Fibroblast of mammary gland (primary cell): ENCODE results near the gene ADAMTS4.
A peak's percentile ranks its signal among the peaks of the same experiment; 100 is the strongest.

ENCODE experiments used
- DNase-seq: peaks from one replicate; pipeline ENCODE4 v3.0.0-alpha.2; 2010; ENCODE audit warnings: low read depth
- H3K4me3 ChIP-seq: 2 replicates; pipeline ENCODE4 v1.5.1; 2011; ENCODE audit warnings: low read depth, mild to moderate bottlenecking, low read length, moderate library complexity; ENCODE audit not compliant: control insufficient read depth
- TF ChIP-seq, protein P1 (sequence below): conservative IDR thresholded peaks from 2 replicates; pipeline ENCODE4 v1.5.1; 2011; ENCODE audit warnings: low read depth, low read length, inconsistent platforms; ENCODE audit not compliant: control insufficient read depth, insufficient read depth

Gene ADAMTS4

DNA sequence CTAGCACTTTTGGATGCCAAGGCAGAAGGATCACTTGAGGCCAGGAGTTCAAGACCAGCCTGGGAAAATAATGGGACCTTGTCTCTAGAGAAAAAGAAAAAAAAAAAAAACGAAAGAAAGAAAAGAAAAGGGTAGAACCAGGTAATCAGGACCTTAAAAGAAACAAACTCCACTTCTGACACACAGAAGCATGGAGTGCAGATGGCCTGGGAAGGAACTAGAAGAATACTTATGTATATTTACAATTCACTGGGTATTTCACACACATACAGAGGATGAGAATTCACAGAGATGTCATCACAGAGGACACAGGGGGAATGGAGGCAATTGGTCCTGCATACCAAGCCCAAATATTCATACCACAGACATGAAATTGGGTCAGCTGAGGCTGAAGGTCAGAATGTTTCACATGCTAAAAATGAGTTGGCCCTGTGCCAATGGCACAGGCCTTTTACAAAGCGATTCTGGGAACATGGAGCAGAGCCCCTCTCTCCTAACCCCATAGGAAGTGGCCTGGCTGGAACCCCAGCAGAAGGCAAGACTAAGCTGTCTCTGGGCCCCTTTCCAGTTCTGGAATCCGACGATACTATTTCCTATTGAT, 26.0 kb downstream of the ADAMTS4 start:
- DNase-seq, result peak; percentile 100
- TF ChIP-seq, protein P1, sequence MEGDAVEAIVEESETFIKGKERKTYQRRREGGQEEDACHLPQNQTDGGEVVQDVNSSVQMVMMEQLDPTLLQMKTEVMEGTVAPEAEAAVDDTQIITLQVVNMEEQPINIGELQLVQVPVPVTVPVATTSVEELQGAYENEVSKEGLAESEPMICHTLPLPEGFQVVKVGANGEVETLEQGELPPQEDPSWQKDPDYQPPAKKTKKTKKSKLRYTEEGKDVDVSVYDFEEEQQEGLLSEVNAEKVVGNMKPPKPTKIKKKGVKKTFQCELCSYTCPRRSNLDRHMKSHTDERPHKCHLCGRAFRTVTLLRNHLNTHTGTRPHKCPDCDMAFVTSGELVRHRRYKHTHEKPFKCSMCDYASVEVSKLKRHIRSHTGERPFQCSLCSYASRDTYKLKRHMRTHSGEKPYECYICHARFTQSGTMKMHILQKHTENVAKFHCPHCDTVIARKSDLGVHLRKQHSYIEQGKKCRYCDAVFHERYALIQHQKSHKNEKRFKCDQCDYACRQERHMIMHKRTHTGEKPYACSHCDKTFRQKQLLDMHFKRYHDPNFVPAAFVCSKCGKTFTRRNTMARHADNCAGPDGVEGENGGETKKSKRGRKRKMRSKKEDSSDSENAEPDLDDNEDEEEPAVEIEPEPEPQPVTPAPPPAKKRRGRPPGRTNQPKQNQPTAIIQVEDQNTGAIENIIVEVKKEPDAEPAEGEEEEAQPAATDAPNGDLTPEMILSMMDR, result no peak
- no peak overlapping the region for H3K4me3 ChIP-seq

DNA sequence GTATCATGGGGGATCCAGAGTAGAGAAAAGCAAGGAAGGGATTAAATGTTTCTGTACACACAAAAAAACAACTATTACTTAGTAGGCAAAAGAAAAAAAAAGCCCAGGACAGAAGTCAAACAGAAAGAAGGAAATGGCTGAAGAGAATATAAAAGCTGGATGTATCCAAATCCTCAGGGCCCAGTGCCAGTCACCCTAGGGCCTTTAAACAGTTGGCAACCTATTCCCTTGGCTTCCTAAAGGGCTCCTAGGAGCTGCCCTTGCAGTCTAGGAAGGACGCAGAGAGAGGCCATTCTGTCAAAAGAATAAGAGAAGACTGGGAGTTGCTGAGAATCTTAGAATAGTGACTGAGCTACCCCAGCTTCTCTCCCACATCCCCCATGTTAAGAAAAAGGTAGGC, 26.5 kb downstream of the ADAMTS4 start:
- DNase-seq, result no peak
- TF ChIP-seq, protein P1, result no peak
- no peak overlapping the region for H3K4me3 ChIP-seq

DNA sequence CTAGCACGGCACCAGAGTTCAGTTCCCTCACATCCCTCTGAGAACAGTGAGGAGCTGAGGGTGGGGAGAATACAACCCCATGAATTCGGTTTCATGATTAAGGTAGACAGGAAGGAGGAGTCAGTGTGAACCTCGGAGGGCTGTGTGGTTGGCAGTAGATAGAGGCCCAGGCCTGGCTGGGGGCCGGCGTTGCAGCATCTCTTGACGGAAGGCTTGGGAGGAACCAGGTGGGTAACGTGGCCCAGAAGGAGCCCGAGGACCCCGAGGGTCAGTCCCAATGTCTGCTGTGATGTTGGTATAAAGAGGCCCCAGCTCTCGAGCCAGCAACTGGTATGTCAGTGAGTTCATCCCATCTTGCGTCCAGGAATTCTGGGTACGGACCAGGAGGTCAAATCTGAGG, 27.2 kb downstream of the ADAMTS4 start:
- H3K4me3 ChIP-seq, result no peak overlapping the region
- no peak for DNase-seq
- TF ChIP-seq, protein P1, result no peak

DNA sequence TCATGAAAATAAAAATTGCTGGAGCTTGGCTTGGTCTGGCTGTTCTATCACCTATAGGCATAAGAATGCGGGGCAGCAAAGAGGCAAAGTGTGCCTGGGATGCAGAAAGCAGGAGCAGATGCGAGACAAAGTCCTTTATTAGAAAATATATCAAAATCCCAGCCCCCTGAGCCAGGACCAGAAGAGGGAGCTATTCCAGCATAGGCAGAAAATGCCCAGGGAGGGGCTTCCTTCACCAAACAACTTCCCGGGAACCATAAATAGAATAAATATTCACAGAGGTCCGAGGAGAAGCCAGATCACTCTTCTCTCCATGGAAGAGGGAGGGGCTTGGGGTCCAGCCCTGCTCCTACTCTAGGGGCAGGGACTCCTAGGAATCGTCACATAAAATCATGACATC, 27.7 kb downstream of the ADAMTS4 start:
- H3K4me3 ChIP-seq, result no peak overlapping the region
- TF ChIP-seq, protein P1, result peak; percentile 41
- DNase-seq, result peak; percentile 38

DNA sequence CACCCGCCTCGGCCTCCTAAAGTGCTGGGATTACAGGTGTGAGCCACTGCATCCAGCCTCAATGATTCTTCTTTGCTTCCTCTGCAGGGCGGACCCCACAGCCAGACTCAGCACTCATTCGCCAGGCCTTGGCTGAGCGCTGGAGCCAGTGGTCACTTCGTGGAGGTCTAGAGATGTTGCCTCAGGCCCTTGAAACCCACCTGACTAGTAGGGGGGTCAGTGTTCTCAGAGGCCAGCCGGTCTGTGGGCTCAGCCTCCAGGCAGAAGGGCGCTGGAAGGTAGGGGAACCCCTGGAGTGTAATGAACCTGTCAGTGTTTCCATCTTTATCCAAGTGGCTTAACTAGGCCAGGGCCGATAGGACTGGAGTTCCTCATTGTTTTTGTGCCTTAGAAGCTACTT, 29.9 kb downstream of the ADAMTS4 start:
- no peak for DNase-seq
- TF ChIP-seq, protein P1, result no peak
- no peak overlapping the region for H3K4me3 ChIP-seq

DNA sequence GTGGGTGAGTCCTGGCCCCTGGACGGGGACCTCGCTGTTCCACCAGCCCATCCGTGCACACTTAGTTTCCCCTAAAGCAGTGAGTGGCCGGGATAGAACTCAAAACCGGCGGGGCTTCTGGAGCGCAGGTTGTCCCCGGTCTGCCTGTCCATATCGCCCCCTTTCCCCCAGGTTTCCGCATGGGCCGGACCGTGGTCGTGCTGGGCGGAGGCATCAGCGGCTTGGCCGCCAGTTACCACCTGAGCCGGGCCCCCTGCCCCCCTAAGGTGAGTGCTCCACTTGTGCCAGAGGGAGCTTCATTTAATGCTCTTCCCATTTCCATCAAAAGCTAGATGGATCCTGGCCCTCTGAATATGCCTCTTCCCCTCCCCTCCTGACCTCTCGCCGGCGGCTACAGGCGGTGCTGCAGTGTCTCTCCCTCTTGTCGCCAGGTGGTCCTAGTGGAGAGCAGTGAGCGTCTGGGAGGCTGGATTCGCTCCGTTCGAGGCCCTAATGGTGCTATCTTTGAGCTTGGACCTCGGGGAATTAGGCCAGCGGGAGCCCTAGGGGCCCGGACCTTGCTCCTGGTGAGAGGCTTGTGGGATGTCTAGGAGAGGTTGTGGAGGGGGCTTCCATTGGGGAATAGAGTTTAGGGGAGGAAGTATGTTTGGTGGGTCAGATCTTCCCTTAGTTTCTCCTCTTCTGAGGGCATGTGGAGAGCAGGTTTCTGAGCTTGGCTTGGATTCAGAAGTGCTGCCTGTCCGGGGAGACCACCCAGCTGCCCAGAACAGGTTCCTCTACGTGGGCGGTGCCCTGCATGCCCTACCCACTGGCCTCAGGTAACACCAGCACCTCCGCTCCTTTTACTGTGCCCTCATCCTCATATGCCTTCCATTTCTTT, 31.9 kb downstream of the ADAMTS4 start:
- H3K4me3 ChIP-seq, result peak overlapping the region; percentile 81
- DNase-seq, result no peak
- TF ChIP-seq, protein P1, result no peak
